DND-41 (cell line): Measurements from ENCODE around the gene TMEM232.

Experiments used
- ATAC-seq: fragments of 200-7000 bp; cut with Tn5 transposase; 3 replicates; pipeline ENCODE4 v1.9.1; 2021; ENCODE audit warnings: low read depth; ENCODE audit not compliant: insufficient read depth
- DNase-seq: peaks from one replicate; pipeline ENCODE4 v3.0.0-alpha.2; 2020
- H2AFZ ChIP-seq: 2 replicates; pipeline ENCODE4 v1.6.0; 2012; ENCODE audit warnings: low read depth, low read length
- H3K27ac ChIP-seq: 2 replicates; pipeline ENCODE4 v1.5.1; 2012; ENCODE audit warnings: low read length, inconsistent platforms
- H3K27me3 ChIP-seq: fragments of 200-600 bp; sonication (generic); 2 replicates; pipeline ENCODE4 v1.6.0; 2012; ENCODE audit warnings: low read length, mild to moderate bottlenecking, inconsistent platforms; ENCODE audit not compliant: insufficient read depth, poor library complexity
- H3K36me3 ChIP-seq: 2 replicates; pipeline ENCODE4 v1.5.1; 2012; ENCODE audit warnings: low read length, inconsistent platforms; ENCODE audit not compliant: insufficient read depth
- H3K4me1 ChIP-seq: 2 replicates; pipeline ENCODE4 v1.5.1; 2012; ENCODE audit warnings: mild to moderate bottlenecking, low read length; ENCODE audit not compliant: insufficient read depth
- H3K4me2 ChIP-seq: 2 replicates; pipeline ENCODE4 v1.6.0; 2012; ENCODE audit warnings: mild to moderate bottlenecking, moderate library complexity, low read length, inconsistent platforms; ENCODE audit not compliant: insufficient read depth
- H3K4me3 ChIP-seq, 2 experiments: fragments of 200-600 bp in 1 of 2; shearing (Covaris generic) in 1 of 2; 2 replicates each; pipeline ENCODE4 v1.5.1; 2012 to 2016; ENCODE audit warnings: inconsistent platforms in 2 of 2, low read length in 2 of 2, mild to moderate bottlenecking in 2 of 2, low read depth in 1 of 2, moderate library complexity in 1 of 2
- H3K79me2 ChIP-seq: 2 replicates; pipeline ENCODE4 v1.6.0; 2012; ENCODE audit warnings: low read length, inconsistent platforms; ENCODE audit not compliant: insufficient read depth
- H3K9ac ChIP-seq: 2 replicates; pipeline ENCODE4 v1.6.0; 2012; ENCODE audit warnings: low read depth, mild to moderate bottlenecking, inconsistent platforms, low read length, moderate library complexity
- H3K9me3 ChIP-seq: 2 replicates; pipeline ENCODE4 v1.5.1; 2012; ENCODE audit warnings: low read length, moderate library complexity, mild to moderate bottlenecking, inconsistent platforms; ENCODE audit not compliant: insufficient read depth, severe bottlenecking
- H4K20me1 ChIP-seq: 2 replicates; pipeline ENCODE4 v1.6.0; 2012; ENCODE audit warnings: low read length; ENCODE audit not compliant: insufficient read depth
- EZH2 ChIP-seq: IDR thresholded peaks from 3 replicates; pipeline ENCODE4 v1.6.1; 2012; ENCODE audit warnings: borderline replicate concordance, low read depth, mild to moderate bottlenecking, moderate library complexity, low read length, inconsistent platforms; ENCODE audit not compliant: severe bottlenecking
- TF ChIP-seq, protein P1 (sequence below): IDR thresholded peaks from 2 replicates; pipeline ENCODE4 v1.5.1; 2012; ENCODE audit warnings: borderline replicate concordance, low read length, moderate library complexity, mild to moderate bottlenecking; ENCODE audit not compliant: poor library complexity, severe bottlenecking; ENCODE audit errors: extremely low read depth

Gene TMEM232

DNA sequence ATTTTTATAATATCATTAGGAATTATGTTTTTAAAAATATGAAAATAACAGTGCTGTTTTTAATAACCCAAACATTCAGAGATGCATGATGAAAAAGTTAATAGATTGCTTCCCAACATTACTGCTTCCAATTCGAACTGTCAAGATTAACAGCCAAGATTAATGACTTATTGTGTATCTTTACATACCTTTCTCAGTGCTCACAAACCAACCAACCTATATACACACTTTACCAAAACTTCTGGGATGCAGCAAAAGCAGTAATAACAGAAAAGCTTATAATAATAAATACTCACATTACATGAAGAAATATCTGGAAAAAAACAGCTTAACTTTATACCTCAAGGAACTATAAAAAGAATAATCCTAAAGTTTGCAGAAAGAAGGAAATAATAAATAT, 82.1 kb downstream of the TMEM232 start:
- no peak for ATAC-seq
- no peaks in the 10 kb centered on the region for H4K20me1 ChIP-seq
- no peaks in the 10 kb centered on the region for H3K79me2 ChIP-seq
- no peaks in the 10 kb centered on the region for H3K36me3 ChIP-seq
- no peaks in the 10 kb centered on the region for H3K4me1 ChIP-seq
- no peaks in the 10 kb centered on the region for H3K9me3 ChIP-seq
- no peak overlapping the region for H3K4me2 ChIP-seq
- DNase-seq = no peak
- no peak overlapping the region for H3K4me3 ChIP-seq
- no peak for TF ChIP-seq EZH2
- H3K9ac ChIP-seq = no peak overlapping the region
- no peak overlapping the region for H3K27ac ChIP-seq
- no peaks in the 10 kb centered on the region for H3K27me3 ChIP-seq
- H2AFZ ChIP-seq = no peak overlapping the region

DNA sequence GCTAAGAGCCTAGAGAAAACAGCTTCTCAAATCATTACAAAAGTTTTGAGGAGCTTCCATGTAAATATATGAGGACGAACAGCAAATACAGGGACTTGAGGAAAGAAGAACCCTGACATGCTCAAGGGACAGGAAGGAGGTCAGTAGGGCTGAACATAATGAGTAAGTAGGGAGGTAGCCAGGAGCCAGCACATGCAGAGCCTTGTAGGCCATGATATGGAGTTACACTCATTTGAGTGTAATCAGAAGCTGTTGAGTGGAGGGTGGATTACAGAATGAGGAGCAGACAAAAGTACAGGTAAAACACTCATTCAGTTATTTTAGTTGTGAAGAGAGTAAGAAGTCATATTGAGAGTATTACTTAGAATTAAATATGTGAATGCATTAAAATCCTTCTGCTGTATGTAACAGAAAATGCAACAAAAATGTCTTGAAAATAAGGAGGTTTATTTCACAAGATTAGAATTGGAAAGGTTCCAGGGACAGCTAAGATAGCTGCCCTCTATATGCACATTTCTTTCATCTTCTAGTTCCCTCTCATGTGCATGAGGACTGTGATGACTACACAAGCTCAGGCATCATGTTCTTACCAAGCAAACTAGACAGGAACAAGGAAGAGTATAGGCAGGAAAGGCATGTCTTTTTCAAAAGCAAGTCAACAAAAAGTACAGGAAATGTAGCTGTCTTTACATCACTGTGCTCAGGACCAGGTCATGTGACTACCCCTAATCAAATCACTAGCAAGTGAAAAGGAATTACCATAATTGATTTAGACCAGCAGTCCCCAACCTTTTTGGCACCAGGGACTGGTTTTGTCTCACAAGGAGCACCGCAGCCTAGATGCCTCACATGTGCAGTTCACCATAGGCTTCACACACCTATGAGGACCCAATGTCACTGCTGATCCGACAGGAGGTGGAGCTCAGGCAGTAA, 87.2 kb downstream of the TMEM232 start:
- TF ChIP-seq, protein P1, sequence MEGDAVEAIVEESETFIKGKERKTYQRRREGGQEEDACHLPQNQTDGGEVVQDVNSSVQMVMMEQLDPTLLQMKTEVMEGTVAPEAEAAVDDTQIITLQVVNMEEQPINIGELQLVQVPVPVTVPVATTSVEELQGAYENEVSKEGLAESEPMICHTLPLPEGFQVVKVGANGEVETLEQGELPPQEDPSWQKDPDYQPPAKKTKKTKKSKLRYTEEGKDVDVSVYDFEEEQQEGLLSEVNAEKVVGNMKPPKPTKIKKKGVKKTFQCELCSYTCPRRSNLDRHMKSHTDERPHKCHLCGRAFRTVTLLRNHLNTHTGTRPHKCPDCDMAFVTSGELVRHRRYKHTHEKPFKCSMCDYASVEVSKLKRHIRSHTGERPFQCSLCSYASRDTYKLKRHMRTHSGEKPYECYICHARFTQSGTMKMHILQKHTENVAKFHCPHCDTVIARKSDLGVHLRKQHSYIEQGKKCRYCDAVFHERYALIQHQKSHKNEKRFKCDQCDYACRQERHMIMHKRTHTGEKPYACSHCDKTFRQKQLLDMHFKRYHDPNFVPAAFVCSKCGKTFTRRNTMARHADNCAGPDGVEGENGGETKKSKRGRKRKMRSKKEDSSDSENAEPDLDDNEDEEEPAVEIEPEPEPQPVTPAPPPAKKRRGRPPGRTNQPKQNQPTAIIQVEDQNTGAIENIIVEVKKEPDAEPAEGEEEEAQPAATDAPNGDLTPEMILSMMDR = no peak
- TF ChIP-seq EZH2 = no peak
- H3K9me3 ChIP-seq = no peaks in the 10 kb centered on the region
- no peak overlapping the region for H3K27ac ChIP-seq
- no peaks in the 10 kb centered on the region for H3K27me3 ChIP-seq
- no peaks in the 10 kb centered on the region for H3K79me2 ChIP-seq
- DNase-seq (no peak), ATAC-seq (peak; percentile 45)
- no peak overlapping the region for H3K4me3 ChIP-seq
- no peaks in the 10 kb centered on the region for H4K20me1 ChIP-seq
- H3K4me2 ChIP-seq = no peak overlapping the region
- H3K36me3 ChIP-seq = no peaks in the 10 kb centered on the region
- no peaks in the 10 kb centered on the region for H3K4me1 ChIP-seq
- no peak overlapping the region for H3K9ac ChIP-seq
- H2AFZ ChIP-seq = peak overlapping the region; percentile 52; the same call in 1 of the 2 replicates

DNA sequence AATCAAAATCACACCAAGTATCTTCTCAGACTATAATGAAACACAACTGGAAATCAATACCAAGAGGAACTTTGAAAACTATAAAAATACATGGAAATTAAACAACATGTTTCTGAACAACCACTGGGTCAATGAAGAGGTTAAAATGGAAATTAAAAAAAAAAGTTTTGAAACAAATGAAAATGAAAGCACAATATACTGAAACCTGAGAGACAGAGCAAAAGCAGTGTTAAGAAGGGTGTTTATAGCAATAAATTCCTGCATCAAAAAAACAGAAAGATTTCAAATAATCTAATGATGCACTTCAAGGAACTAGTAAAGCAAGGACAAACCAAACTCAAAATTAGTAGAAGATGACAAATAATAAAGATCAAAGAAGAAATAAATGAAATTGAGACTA, 92.0 kb downstream of the TMEM232 start:
- DNase-seq = no peak
- Histone ChIP-seq H4K20me1 (no peaks in the 10 kb centered on the region), H3K9me3 (no peaks in the 10 kb centered on the region), H2AFZ (no peak overlapping the region), H3K79me2 (no peaks in the 10 kb centered on the region), H3K27me3 (no peaks in the 10 kb centered on the region), H3K4me2 (no peak overlapping the region), H3K4me3 (no peak overlapping the region), H3K36me3 (no peaks in the 10 kb centered on the region), H3K27ac (no peak overlapping the region), H3K9ac (no peak overlapping the region), H3K4me1 (no peaks in the 10 kb centered on the region)
- no peak for ATAC-seq
- TF ChIP-seq EZH2 = no peak
- TF ChIP-seq, protein P1 = no peak

DNA sequence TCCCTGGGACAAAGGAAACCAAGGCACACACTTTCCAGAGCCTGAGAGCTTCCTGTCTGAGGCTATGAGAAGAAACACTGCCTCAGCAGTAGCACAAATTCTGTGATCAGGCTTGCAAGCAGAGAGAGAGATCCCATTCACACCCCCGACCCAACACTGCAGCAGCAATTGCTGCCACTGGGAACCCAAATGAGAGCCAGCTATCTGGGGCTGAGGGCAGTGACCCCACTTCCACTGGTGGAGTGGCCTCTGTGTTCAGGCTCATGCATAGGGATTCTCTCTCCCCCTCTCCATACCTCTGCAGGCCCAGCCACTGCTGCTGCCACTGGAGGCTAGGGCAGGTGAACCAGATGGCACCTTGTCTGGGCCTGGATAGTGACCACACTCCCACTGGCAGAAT, 95.2 kb downstream of the TMEM232 start:
- DNase-seq (no peak), ATAC-seq (no peak)
- Histone ChIP-seq H3K9ac (no peak overlapping the region), H3K79me2 (no peaks in the 10 kb centered on the region), H3K9me3 (no peaks in the 10 kb centered on the region), H3K27ac (no peak overlapping the region), H3K36me3 (no peaks in the 10 kb centered on the region), H3K4me1 (no peaks in the 10 kb centered on the region), H4K20me1 (no peaks in the 10 kb centered on the region), H3K4me2 (no peak overlapping the region), H3K4me3 (no peak overlapping the region), H2AFZ (no peak overlapping the region), H3K27me3 (no peaks in the 10 kb centered on the region)
- TF ChIP-seq EZH2 = no peak
- TF ChIP-seq, protein P1 = no peak
